ENCODE measurements around the gene MZB1. TPM values are rescaled to one million over a fixed set of nuclear protein-coding genes. Genes with fewer than 3 reads are reported as not detected.
"Not testable (repeated sequence)": the region's sequence is repeated elsewhere in the genome, so short reads cannot be mapped to it uniquely, and the experiment has no call there.

Gene MZB1
- total and polyA plus RNA-seq, 2 of the 8 experiments (the other 6 are each of a cell fraction or from before 2014, with no cell fraction given), result 0.39 to 0.47 TPM

DNA sequence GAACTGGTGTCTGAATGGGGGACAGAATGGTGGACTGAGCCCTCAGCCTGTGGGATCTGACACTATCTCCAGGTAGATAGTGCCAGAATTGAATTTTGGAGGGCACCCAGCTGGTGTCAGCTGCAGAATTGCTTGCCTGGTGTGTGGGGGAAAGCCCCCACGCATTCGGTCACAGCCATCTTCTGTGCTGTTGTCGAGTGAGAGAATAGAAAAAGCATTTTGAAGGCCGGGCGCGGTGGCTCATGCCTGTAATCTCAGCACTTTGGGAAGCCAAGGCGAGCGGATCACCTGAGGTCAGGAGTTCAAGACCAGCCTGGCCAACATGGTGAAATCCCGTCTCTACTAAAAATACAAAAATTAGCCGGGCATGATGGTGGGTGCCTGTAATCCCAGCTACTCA is 2.8 kb downstream of the MZB1 start:
- not testable (repeated sequence) for H2BK120ac ChIP-seq (replicated peaks; ENCODE audit: low read depth, low read length); H3K9ac ChIP-seq (replicated peaks in 1 of 4; ENCODE audit: extremely low read depth in 1 of 4, low read depth in 3 of 4, low read length in 3 of 4); H2AFZ ChIP-seq (ENCODE audit: low read length); H2AK5ac ChIP-seq (ENCODE audit: low read depth, low read length); H3K4ac ChIP-seq (replicated peaks; ENCODE audit: insufficient read length, low read depth, low read length); H3K4me2 ChIP-seq (ENCODE audit: insufficient read depth in 1 of 2, low read depth in 2 of 2, low read length in 2 of 2); H2BK5ac ChIP-seq (ENCODE audit: low read depth, low read length); H3K36me3 ChIP-seq (ENCODE audit: control insufficient read depth in 2 of 4, insufficient read depth in 4 of 4, low read length in 3 of 4); H3K79me2 ChIP-seq (ENCODE audit: control insufficient read depth in 1 of 2, insufficient read depth in 2 of 2, low read length in 2 of 2); FAIRE-seq; H3K27ac ChIP-seq (ENCODE audit: low read depth, low read length); H2BK20ac ChIP-seq (ENCODE audit: low read length); H3K18ac ChIP-seq (ENCODE audit: extremely low read depth, low read length); H3K23ac ChIP-seq (ENCODE audit: insufficient read length); H3K4me3 ChIP-seq (ENCODE audit: extremely low read depth in 1 of 4, insufficient read depth in 2 of 4, low read depth in 3 of 4, low read length in 4 of 4); H2BK15ac ChIP-seq (ENCODE audit: low read length); H2BK12ac ChIP-seq (ENCODE audit: low read depth, low read length); H3K27me3 ChIP-seq (replicated peaks in 1 of 4; ENCODE audit: control insufficient read depth in 3 of 4, extremely low read depth in 1 of 4, insufficient read depth in 3 of 4, low read length in 3 of 4); DNase-seq (ENCODE audit: low read depth in 1 of 2, low spot score in 2 of 2); H3K23me2 ChIP-seq (ENCODE audit: low read depth, low read length); H3K56ac ChIP-seq (replicated peaks; ENCODE audit: insufficient read length, low read depth, low read length); H4K5ac ChIP-seq (ENCODE audit: insufficient read length, low read depth, low read length); H3K79me1 ChIP-seq (ENCODE audit: low read depth, low read length); H4K20me1 ChIP-seq (replicated peaks in 1 of 2; ENCODE audit: control insufficient read depth in 1 of 2, insufficient read depth in 2 of 2, low read length in 2 of 2); H4K91ac ChIP-seq (replicated peaks; ENCODE audit: insufficient read length, low read length); H4K8ac ChIP-seq (ENCODE audit: extremely low read depth, insufficient read depth, low read length); H3K9me3 ChIP-seq (ENCODE audit: insufficient read depth in 2 of 2, low read depth in 1 of 2, low read length in 1 of 2); H3K14ac ChIP-seq (ENCODE audit: insufficient read length)
- ChIA-PET POLR2A (ENCODE audit: partially characterized antibody) (interaction anchor here (1.0 to 3.6 kb wide), 6 partner anchors 11 to 94 kb away, joined by 3 to 16 read pairs (median 6); partner anchors contain the start of genes MATR3 and SPATA24), CTCF (ENCODE audit: partially characterized antibody) (interaction anchor here (0.6 to 2.7 kb wide), 2 partner anchors 16 to 240 kb away, joined by 3 to 15 read pairs; no protein-coding TSS in a partner anchor)
- H3K4me1 ChIP-seq (replicated peaks in 1 of 4; ENCODE audit: control insufficient read depth in 3 of 4, insufficient read depth in 4 of 4, low read length in 3 of 4), result peaks cover 3 to 17% (median 10%) of the 10 kb centered on the region in 4 experiments
- whole genome bisulfite sequencing, 2 experiments (ENCODE audit: extremely low coverage in 1 of 2, insufficient coverage in 1 of 2, insufficient read length in 1 of 2, insufficient replicate concordance in 2 of 2, low coverage in 1 of 2, low lambda C conversion rate in 2 of 2, missing lambda C conversion rate in 1 of 2), result 97% methylated on average over 10 of the region's 10 CpGs; no CpG with 5 or more reads in 1 of the 2 experiments
